ENCODE results near the gene IL12RB1. TPM values are rescaled to one million over a fixed set of nuclear protein-coding genes. Genes with fewer than 3 reads are reported as not detected.

The IL12RB1 gene
- total and polyA plus RNA-seq, 8 donors, result 0.18 to 9.3 (median 0.77) TPM; not detected in 4

- Histone ChIP-seq H3K4me1 (no peaks in the 10 kb centered on the region), H3K27me3 (peaks cover 0 to 4% (median 0%) of the 10 kb centered on the region in 3 donors), H3K9me3 (no peaks in the 10 kb centered on the region), H3K36me3 (peaks cover 0 to 2% (median 0%) of the 10 kb centered on the region in 4 donors), H3K4me3 (no peak overlapping the region), H3K27ac (no peak overlapping the region)
- DNase-seq, result no peak
- intact Hi-C loops (cut with DNase I; ENCODE audit: low total_unique reads), result no loop called here
- TF ChIP-seq POLR2A (IDR thresholded peaks at IDR 0.05), result no peak
- no peak for TF ChIP-seq POLR2AphosphoS5 (IDR thresholded peaks at IDR 0.05)
- no peak for TF ChIP-seq CTCF (IDR thresholded peaks at IDR 0.05)
- TF ChIP-seq EP300 (IDR thresholded peaks at IDR 0.05), result no peak
- 92 to 100% (median 96%) methylated on average over 1 of the region's 1 CpG; no CpG with 5 or more reads in 1 of the 5 donors for WGBS, 5 donors
Observed at GRCh38 chr19:18065173-18065495, 21.6 kb downstream of the IL12RB1 start.

GRCh38 chr19:18063463-18063862 lies 23.3 kb downstream of the IL12RB1 start:
- 49 to 79% (median 64%) methylated on average over 5 of the region's 5 CpGs for WGBS, 5 donors
- H3K36me3 ChIP-seq, result no peaks in the 10 kb centered on the region
- peaks cover 0 to 14% (median 0%) of the 10 kb centered on the region in 3 donors for H3K27me3 ChIP-seq
- no peaks in the 10 kb centered on the region for H3K9me3 ChIP-seq
- DNase-seq, result no peak
- no peak overlapping the region for H3K4me3 ChIP-seq
- TF ChIP-seq POLR2AphosphoS5 (IDR thresholded peaks at IDR 0.05) (no peak), EP300 (IDR thresholded peaks at IDR 0.05) (no peak), CTCF (IDR thresholded peaks at IDR 0.05) (no peak), POLR2A (IDR thresholded peaks at IDR 0.05) (no peak)
- peaks cover 2 to 4% (median 3%) of the 10 kb centered on the region in 4 donors for H3K4me1 ChIP-seq
- intact Hi-C loops (cut with DNase I; ENCODE audit: low total_unique reads), result no loop called here
- H3K27ac ChIP-seq, result no peak overlapping the region

GRCh38 chr19:18062028-18062427 lies 24.7 kb downstream of the IL12RB1 start:
- intact Hi-C loops (cut with DNase I; ENCODE audit: low total_unique reads), result no loop called here
- WGBS, 5 donors, result 41 to 56% (median 49%) methylated on average over 8 of the region's 8 CpGs
- TF ChIP-seq CTCF (IDR thresholded peaks at IDR 0.05) (no peak), POLR2A (IDR thresholded peaks at IDR 0.05) (no peak), POLR2AphosphoS5 (IDR thresholded peaks at IDR 0.05) (no peak)
- Histone ChIP-seq H3K36me3 (no peaks in the 10 kb centered on the region), H3K4me3 (no peak overlapping the region), H3K27me3 (peaks cover 0 to 14% (median 0%) of the 10 kb centered on the region in 3 donors), H3K4me1 (peaks cover 10 to 14% (median 14%) of the 10 kb centered on the region in 4 donors), H3K27ac (no peak overlapping the region), H3K9me3 (no peaks in the 10 kb centered on the region)
- DNase-seq, result no peak

GRCh38 chr19:18060472-18060871 lies 26.3 kb downstream of the IL12RB1 start:
- no peaks in the 10 kb centered on the region for H3K9me3 ChIP-seq
- peaks cover 0 to 14% (median 0%) of the 10 kb centered on the region in 3 donors for H3K27me3 ChIP-seq
- intact Hi-C loops (cut with DNase I; ENCODE audit: low total_unique reads), result no loop called here
- H3K36me3 ChIP-seq, result no peaks in the 10 kb centered on the region
- no peak overlapping the region for H3K4me3 ChIP-seq
- no peak overlapping the region for H3K27ac ChIP-seq
- H3K4me1 ChIP-seq, result peaks cover 10 to 14% (median 14%) of the 10 kb centered on the region in 4 donors
- TF ChIP-seq EP300 (IDR thresholded peaks at IDR 0.05) (no peak), POLR2AphosphoS5 (IDR thresholded peaks at IDR 0.05) (no peak), POLR2A (IDR thresholded peaks at IDR 0.05) (no peak), CTCF (IDR thresholded peaks at IDR 0.05) (no peak)
- no peak for DNase-seq
- 84 to 89% (median 86%) methylated on average over 6 of the region's 6 CpGs for WGBS, 5 donors

All from stomach (tissue), 9 donors.